Fibroblast of lung (primary cell): ENCODE data around the gene SLC38A3.

Experiments
- CTCF ChIP-seq, 2 donors: IDR thresholded peaks in 1 of 2; conservative IDR thresholded peaks in 1 of 2; 1 replicate in 1 of 2; 2 replicates in 1 of 2; pipeline ENCODE4 v1.5.1; 2011 to 2012; ENCODE audit warnings: low read length in 2 of 2, control low read depth in 1 of 2, inconsistent platforms in 1 of 2, low read depth in 1 of 2, mild to moderate bottlenecking in 1 of 2
- EZH2 ChIP-seq: IDR thresholded peaks from 2 replicates; pipeline ENCODE4 v1.5.1; 2012; ENCODE audit warnings: low read length, control low read depth, mild to moderate bottlenecking; ENCODE audit errors: missing control alignments

GRCh38 chr3:50192689-50193141 is 12.4 kb upstream of the SLC38A3 start:
- TF ChIP-seq CTCF (conservative IDR thresholded peaks at IDR 0.05 in 1 of 2, IDR thresholded peaks at IDR 0.05 in 1 of 2; ENCODE audit: low read depth in 1 of 2, low read length in 2 of 2), result peak; percentile 93 to 97
- TF ChIP-seq EZH2, result peak; percentile 45
